ENCODE measurements around the gene SFMBT2.

DNA sequence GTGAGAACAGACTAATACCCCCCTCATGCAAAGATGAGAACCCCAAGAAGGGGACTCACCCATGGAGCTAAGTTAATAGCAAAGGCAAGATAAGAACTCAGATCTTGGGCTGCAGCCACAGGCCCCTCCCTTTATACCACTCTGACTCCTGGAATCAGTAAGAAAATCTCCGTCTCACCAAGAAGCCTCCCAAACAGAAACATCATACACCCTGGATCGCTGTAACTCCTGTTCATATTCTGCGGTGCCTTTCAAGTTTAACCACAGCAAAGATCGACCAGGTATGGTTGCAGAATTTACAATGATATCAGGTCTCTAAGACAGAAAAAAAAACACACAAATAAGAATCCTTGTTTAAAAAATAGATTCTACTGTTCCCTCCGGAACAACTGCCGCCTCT lies 47.1 kb downstream of the SFMBT2 start:
- TF ChIP-seq CTCF (IDR thresholded peaks at IDR 0.05): no peak
- TF ChIP-seq ZFX (IDR thresholded peaks at IDR 0.05; ENCODE audit: borderline replicate concordance): no peak
